Measurements from ENCODE around the gene ELP1.
"Not testable (repeated sequence)": the region's sequence is repeated elsewhere in the genome, so short reads cannot be mapped to it uniquely, and the experiment has no call there.

ELP1 gene

DNA sequence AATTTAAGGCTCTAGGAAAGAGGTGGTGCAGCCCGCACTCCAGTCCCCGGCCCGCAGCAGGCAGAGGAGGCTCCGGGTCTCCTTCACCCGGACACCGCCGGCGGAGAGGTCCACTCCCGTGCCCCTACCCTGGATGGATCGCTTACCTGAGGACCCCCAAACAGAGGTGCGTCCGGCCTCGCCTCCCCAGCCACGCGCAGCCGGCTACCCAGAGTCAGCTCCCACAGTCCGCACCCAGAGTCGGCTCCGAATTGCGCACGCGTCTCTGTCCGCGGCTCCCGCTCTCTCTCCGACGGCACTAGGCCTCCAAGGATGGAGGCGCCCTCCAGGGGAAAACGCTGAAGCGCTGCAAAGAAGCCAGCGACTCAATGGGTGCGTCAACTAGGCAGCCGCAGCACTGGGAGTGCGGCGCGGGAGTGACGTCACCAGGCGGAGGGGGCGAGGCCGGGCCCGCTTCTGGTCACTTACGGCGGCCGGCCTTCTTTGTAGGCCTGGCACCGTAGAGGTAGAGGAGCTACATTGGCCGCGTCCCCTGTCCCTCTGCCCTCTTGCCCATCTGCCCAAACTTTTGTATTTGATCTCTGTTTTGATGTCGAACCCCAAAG, at the start of gene ELP1:
TSS of gene ELP1 (minus strand) at position 407 of the 605 bp plus-strand sequence. CDS start 2,978 bp downstream, outside the sequence.
- DNase-seq, result peak; percentile 45

GRCh38 chr9:108980893-108981292, 47.0 kb upstream of the ELP1 start:
- no peak for DNase-seq

GRCh38 chr9:108978205-108978604, 44.3 kb upstream of the ELP1 start:
- DNase-seq, result no peak

- no peak for DNase-seq
These were observed 40.0 kb upstream of the ELP1 start for GRCh38 chr9:108973895-108974294.

GRCh38 chr9:108972626-108973209, 38.8 kb upstream of the ELP1 start:
- no peak for DNase-seq

DNA sequence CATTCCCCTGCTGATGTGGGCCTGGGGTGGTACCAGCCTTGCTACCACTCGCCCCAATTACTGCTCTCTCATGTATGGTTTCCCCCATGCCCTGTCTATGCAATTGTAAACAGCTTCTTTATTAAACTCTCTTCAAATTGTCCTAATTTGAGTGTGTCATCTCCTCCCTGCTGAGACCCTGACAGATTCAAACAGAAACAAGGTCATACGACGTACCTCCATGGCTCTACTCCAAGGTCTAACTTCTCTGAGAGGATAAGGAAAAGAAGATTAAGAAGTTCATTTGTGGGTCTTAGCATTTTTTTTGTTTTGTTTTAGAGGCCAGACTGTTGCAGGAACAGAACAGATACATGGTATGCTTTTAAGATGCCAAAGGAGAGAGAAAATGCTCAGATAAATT, 38.3 kb upstream of the ELP1 start:
- no peak for DNase-seq

GRCh38 chr9:108971392-108971791, 37.5 kb upstream of the ELP1 start:
- DNase-seq, result not testable (repeated sequence)

- no peak for DNase-seq
These were observed 34.0 kb upstream of the ELP1 start for GRCh38 chr9:108967916-108968315.

GRCh38 chr9:108963459-108964143, 29.7 kb upstream of the ELP1 start:
- DNase-seq, result no peak

- DNase-seq, result no peak
These were observed 27.2 kb upstream of the ELP1 start for GRCh38 chr9:108961151-108961550.

- DNase-seq, result no peak
These were observed 26.4 kb upstream of the ELP1 start for GRCh38 chr9:108960331-108960730.

GRCh38 chr9:108956631-108957026, 22.7 kb upstream of the ELP1 start:
- DNase-seq, result no peak

- no peak for DNase-seq
These were observed 22.2 kb upstream of the ELP1 start for GRCh38 chr9:108956022-108956630.

GRCh38 chr9:108953983-108954574, 20.2 kb upstream of the ELP1 start:
- no peak for DNase-seq

- no peak for DNase-seq
These were observed 17.7 kb upstream of the ELP1 start for GRCh38 chr9:108951578-108951977.

- no peak for DNase-seq
These were observed 16.2 kb upstream of the ELP1 start for GRCh38 chr9:108950168-108950567.

- DNase-seq, result no peak
These were observed 6.1 kb upstream of the ELP1 start for GRCh38 chr9:108939975-108940374.

DNA sequence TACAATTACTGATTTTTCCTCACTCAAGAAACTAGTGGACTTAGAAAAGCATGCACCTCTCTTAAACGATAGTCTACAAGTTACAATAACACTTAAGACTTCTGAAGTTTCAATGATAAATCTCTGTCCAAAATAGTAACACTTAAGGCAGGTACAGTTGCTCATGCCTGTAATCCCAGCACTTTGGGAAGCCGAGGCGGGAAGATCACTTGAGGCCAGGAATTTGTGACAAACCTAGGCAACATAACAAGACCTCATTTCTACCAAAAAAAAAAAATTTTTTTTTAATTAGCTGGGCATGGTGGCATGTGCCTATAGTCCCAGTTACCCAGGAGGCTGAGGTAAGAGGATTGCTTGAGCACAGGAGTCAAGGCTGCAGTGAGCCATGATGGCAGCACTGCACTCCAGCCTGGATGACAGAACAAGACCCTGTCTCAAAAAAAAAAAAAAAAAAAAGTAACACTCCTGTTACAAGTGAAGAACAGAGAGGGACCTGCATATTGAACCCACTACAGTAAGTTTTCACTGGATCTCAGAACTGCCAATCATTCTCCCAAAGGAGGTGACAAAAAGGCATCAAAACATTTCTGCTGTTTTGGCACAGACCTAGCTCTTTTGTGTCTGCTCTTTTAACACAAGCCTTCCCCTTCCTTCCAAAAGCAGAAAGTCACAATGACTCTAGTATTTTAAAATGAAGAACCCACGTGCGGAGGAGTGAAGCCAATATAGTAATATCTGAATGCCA, 3.8 kb upstream of the ELP1 start:
- DNase-seq, result no peak

GRCh38 chr9:108934323-108934893, 484 bp upstream of the ELP1 start, which contains the start of gene ABITRAM:
Gene ABITRAM (plus strand): TSS chr9:108934400. CDS start chr9:108934487, 87 bp downstream.
- DNase-seq, result peak; percentile 29

DNA sequence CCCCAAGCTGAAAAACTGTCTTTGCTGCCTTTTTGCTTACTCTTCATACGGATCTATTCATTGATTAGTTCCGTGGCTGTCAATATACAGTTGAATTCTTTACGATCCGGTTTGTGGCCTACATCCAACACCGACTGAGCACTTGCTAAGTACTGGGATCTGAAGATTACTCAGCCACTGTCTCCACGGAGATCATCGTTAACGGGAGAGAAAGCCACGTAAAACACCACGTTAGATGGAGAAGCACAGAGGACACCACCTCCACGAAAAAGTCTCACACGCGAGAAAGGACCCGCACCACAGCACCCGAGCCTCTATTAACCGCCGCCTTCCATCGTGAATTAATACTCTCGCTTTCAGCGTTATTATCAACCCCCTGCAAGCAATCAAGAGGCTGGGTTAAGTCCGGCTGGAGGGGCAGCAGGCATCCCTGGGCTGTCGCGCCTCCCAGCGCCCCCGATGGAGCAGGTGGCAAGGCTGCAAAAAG, 650 bp downstream of the ELP1 start:
- no peak for DNase-seq

- no peak for DNase-seq
These were observed 5.5 kb downstream of the ELP1 start for GRCh38 chr9:108928386-108928785.

DNA sequence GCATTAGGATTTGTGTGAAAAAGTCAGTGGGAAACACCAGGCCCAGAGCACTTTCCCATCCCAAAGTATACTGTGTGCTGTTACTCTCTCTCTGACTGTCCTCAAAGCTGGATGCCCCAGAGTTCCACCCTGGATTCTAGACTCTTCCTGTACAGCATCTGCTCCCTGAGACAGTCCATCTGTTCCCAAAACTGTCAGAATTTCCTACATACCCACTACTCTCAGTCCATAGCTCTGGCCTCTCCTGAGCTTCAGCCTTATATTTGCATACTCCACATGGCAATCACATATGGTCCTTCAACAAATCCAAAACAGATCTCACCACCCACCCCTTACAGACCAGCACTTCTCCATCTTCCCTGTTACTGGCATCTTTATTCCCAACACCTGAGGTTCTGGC, 9.5 kb downstream of the ELP1 start:
- no peak for DNase-seq

Measured in GOT3 (cell line).